Uterus (tissue), 4 donors: ENCODE data around the gene KLF18. TPM values are rescaled to one million over a fixed set of nuclear protein-coding genes. Genes with fewer than 3 reads are reported as not detected.

ENCODE experiments used
- DNase-seq, 2 donors: peaks; one replicate each; pipeline ENCODE4 v3.0.0-alpha.2; 2019 to 2020
- H3K27ac ChIP-seq, 2 donors: fragments of 200-600 bp; sonication (generic); 1 replicate in 1 of 2; 2 replicates in 1 of 2; pipeline ENCODE4 v1.5.1; 2016 to 2018
- H3K27me3 ChIP-seq, 2 donors: fragments of 200-600 bp; sonication (generic); one replicate each; pipeline ENCODE4 v1.5.1; 2018 to 2019; ENCODE audit warnings: control low read depth in 1 of 2
- H3K36me3 ChIP-seq, 2 donors: fragments of 200-600 bp; sonication (generic); one replicate each; pipeline ENCODE4 v1.5.1; 2019; ENCODE audit warnings: control low read depth in 1 of 2
- H3K4me1 ChIP-seq, 2 donors: fragments of 200-600 bp; sonication (generic); one replicate each; pipeline ENCODE4 v1.5.1; 2018 to 2019; ENCODE audit warnings: control low read depth in 1 of 2
- H3K4me3 ChIP-seq, 2 donors: fragments of 200-600 bp; sonication (generic); 1 replicate in 1 of 2; 2 replicates in 1 of 2; pipeline ENCODE4 v1.5.1; 2018 to 2019; ENCODE audit warnings: mild to moderate bottlenecking in 1 of 2
- H3K9me3 ChIP-seq, 2 donors: fragments of 200-600 bp; sonication (generic); one replicate each; pipeline ENCODE4 v1.5.1; 2019; ENCODE audit warnings: control low read depth in 1 of 2
- POLR2A ChIP-seq, 2 donors: fragments of 450-650 bp; IDR thresholded peaks; one replicate each; pipeline ENCODE4 v1.6.1; 2016; ENCODE audit warnings: antibody characterized with exemption in 2 of 2, mild to moderate bottlenecking in 1 of 2, moderate library complexity in 1 of 2
- intact Hi-C: fragments of 100-400 bp; cut with DNase I; formaldehyde crosslinking; loops from one replicate; pipeline ENCODE4 v1.15.1; 2023; ENCODE audit warnings: low total_unique reads
- total RNA-seq, 4 donors: library from RNA; depleted of rRNA in 3 of 4; stranded (reverse); fragments of >200 nt in 3 of 4; gene quantifications; one replicate each; pipeline versions ENCODE4 v1.1.0 to v1.2.4, GENCODE V29; 2014 to 2023
- TF ChIP-seq, protein P1 (sequence below), 4 experiments: fragments of 200-600 bp in 2 of 4; fragments of 450-650 bp in 2 of 4; sonication (generic) in 2 of 4; IDR thresholded peaks; one replicate each; pipeline ENCODE4 v1.5.1; 2016 to 2019; ENCODE audit warnings: antibody characterized with exemption in 4 of 4, mild to moderate bottlenecking in 2 of 4, moderate library complexity in 1 of 4
- donor health status: DM: yes; HTN: yes; CAD: no.

KLF18 gene
- total RNA-seq, 4 donors from 2014 or later: not detected

GRCh38 chr1:44138239-44138638, 3.2 kb downstream of the KLF18 start:
- no peak for TF ChIP-seq POLR2A (IDR thresholded peaks at IDR 0.05)
- TF ChIP-seq, protein P1, sequence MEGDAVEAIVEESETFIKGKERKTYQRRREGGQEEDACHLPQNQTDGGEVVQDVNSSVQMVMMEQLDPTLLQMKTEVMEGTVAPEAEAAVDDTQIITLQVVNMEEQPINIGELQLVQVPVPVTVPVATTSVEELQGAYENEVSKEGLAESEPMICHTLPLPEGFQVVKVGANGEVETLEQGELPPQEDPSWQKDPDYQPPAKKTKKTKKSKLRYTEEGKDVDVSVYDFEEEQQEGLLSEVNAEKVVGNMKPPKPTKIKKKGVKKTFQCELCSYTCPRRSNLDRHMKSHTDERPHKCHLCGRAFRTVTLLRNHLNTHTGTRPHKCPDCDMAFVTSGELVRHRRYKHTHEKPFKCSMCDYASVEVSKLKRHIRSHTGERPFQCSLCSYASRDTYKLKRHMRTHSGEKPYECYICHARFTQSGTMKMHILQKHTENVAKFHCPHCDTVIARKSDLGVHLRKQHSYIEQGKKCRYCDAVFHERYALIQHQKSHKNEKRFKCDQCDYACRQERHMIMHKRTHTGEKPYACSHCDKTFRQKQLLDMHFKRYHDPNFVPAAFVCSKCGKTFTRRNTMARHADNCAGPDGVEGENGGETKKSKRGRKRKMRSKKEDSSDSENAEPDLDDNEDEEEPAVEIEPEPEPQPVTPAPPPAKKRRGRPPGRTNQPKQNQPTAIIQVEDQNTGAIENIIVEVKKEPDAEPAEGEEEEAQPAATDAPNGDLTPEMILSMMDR (IDR thresholded peaks at IDR 0.05): no peak
- DNase-seq: no peak
- Histone ChIP-seq H3K27me3 (no peaks in the 10 kb centered on the region), H3K4me1 (no peaks in the 10 kb centered on the region), H3K4me3 (no peak overlapping the region), H3K9me3 (no peaks in the 10 kb centered on the region), H3K36me3 (no peaks in the 10 kb centered on the region), H3K27ac (no peak overlapping the region)
- intact Hi-C loops: no loop called here

DNA sequence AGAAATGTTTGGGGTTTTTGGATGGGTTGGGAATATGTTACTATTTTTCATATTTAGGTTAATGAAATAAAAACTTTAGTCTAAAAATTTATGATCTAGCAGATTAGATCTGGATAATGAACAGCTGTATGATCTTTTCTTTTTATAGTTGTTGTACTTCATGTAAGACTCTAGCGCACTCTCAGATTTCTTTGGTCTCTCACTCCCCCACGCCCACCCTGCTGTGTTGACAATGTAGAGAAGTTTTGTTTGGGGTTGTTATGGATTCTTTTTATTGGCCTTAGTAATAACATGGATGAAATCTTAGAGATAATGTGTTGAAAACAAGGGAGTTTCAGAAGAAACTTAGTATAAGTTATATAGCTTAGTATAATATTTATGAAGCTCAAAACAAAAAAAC, 5.5 kb downstream of the KLF18 start:
- no peaks in the 10 kb centered on the region for H3K36me3 ChIP-seq
- no peak overlapping the region for H3K4me3 ChIP-seq
- no peaks in the 10 kb centered on the region for H3K27me3 ChIP-seq
- no peak overlapping the region for H3K27ac ChIP-seq
- H3K4me1 ChIP-seq: no peaks in the 10 kb centered on the region
- intact Hi-C loops: no loop called here
- TF ChIP-seq, protein P1 (IDR thresholded peaks at IDR 0.05): no peak
- no peak for TF ChIP-seq POLR2A (IDR thresholded peaks at IDR 0.05)
- DNase-seq: no peak
- H3K9me3 ChIP-seq: no peaks in the 10 kb centered on the region

DNA sequence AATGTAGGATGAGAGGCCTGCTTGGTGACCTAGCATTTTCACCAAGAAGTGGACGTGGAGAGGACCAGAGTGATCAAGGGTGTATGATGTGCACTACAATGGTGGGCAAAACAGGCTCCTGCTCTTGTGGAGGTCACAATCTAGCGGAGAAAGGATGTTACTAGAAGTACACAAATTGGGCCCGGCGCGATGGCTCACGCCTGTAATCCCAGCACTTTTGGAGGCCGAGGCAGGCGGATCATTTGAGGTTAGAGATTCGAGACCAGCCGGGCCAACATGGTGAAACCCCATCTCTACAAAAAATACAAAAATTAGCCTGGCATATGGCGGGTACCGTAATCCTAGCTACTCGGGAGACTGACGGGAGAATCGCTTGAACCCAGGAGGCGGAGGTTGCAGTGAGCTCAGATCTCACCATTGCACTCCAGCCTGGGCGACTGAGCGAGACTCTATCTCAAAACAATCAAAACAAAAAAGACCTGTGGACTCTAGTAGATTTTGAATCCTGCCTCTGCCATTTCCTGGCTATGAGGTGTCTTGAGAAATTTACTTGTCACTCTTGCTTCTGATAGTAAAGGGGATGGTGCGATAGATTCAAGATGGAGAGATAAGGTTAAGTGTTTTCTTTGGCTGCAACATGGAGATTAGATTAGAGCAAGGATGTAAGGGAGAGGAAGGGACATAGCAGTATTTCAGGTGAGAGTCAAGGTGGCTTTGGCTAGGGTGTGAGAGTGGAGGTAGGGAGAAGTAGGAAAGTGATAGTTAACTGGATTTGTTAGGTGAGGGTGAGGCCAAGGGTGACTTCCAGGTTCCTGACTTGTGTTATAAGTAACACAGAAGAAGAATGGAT, 7.1 kb downstream of the KLF18 start:
- Histone ChIP-seq H3K36me3 (no peaks in the 10 kb centered on the region), H3K27me3 (no peaks in the 10 kb centered on the region), H3K27ac (no peak overlapping the region), H3K4me1 (no peaks in the 10 kb centered on the region), H3K4me3 (no peak overlapping the region), H3K9me3 (no peaks in the 10 kb centered on the region)
- TF ChIP-seq, protein P1 (IDR thresholded peaks at IDR 0.05): no peak
- no peak for TF ChIP-seq POLR2A (IDR thresholded peaks at IDR 0.05)
- no peak for DNase-seq
- intact Hi-C loops: no loop called here

GRCh38 chr1:44131411-44131810, 10.0 kb downstream of the KLF18 start:
- no peak for DNase-seq
- Histone ChIP-seq H3K27me3 (no peaks in the 10 kb centered on the region), H3K9me3 (no peaks in the 10 kb centered on the region), H3K36me3 (no peaks in the 10 kb centered on the region), H3K4me3 (no peak overlapping the region), H3K4me1 (no peaks in the 10 kb centered on the region), H3K27ac (no peak overlapping the region)
- TF ChIP-seq, protein P1 (IDR thresholded peaks at IDR 0.05): no peak
- no peak for TF ChIP-seq POLR2A (IDR thresholded peaks at IDR 0.05)
- intact Hi-C loops: no loop called here

GRCh38 chr1:44129616-44130500, 11.6 kb downstream of the KLF18 start:
- TF ChIP-seq, protein P1 (IDR thresholded peaks at IDR 0.05): no peak
- TF ChIP-seq POLR2A (IDR thresholded peaks at IDR 0.05): no peak
- H3K4me3 ChIP-seq: no peak overlapping the region
- H3K27me3 ChIP-seq: no peaks in the 10 kb centered on the region
- intact Hi-C loops: no loop called here
- no peaks in the 10 kb centered on the region for H3K9me3 ChIP-seq
- H3K27ac ChIP-seq: no peak overlapping the region
- no peaks in the 10 kb centered on the region for H3K4me1 ChIP-seq
- DNase-seq: no peak
- H3K36me3 ChIP-seq: no peaks in the 10 kb centered on the region
